HFFc6 (cell line): Measurements from ENCODE around the gene PIK3C3. TPM values are rescaled to one million over a fixed set of nuclear protein-coding genes. Genes with fewer than 3 reads are reported as not detected.

Experiments
- DNase-seq: peaks from one replicate; pipeline ENCODE4 v3.0.0-alpha.2; 2018
- H3K27ac Mint-ChIP-seq: 2 replicates; pipeline ENCODE4 v1.8.0; 2020; ENCODE audit warnings: mild to moderate bottlenecking, mixed read lengths
- H3K27me3 Mint-ChIP-seq: 2 replicates; pipeline ENCODE4 v1.8.0; 2021; ENCODE audit warnings: mild to moderate bottlenecking, moderate library complexity, mixed read lengths; ENCODE audit not compliant: insufficient read depth
- H3K36me3 Mint-ChIP-seq: 2 replicates; pipeline ENCODE4 v1.8.0; 2021; ENCODE audit warnings: low read depth, mixed read lengths
- H3K4me1 Mint-ChIP-seq: 2 replicates; pipeline ENCODE4 v1.8.0; 2020; ENCODE audit warnings: low read depth, mixed read lengths
- H3K4me3 Mint-ChIP-seq: 2 replicates; pipeline ENCODE4 v1.8.0; 2020; ENCODE audit warnings: mild to moderate bottlenecking, moderate library complexity, mixed read lengths
- H3K9me3 Mint-ChIP-seq: 2 replicates; pipeline ENCODE4 v1.8.0; 2020; ENCODE audit warnings: mild to moderate bottlenecking, mixed read lengths
- CTCF ChIP-seq: fragments of 200-600 bp; sonication (generic); IDR thresholded peaks from 2 replicates; pipeline ENCODE4 v1.5.0; 2021; ENCODE audit warnings: antibody characterized with exemption, mild to moderate bottlenecking
- long read RNA-seq: library from polyadenylated mRNA; unstranded; transcript quantifications from one replicate; pipeline ENCODE4 v2.0.0, GENCODE V29; 2019
- total RNA-seq, 6 experiments: library from RNA; stranded (reverse); fragmentation: NEBNext Ultra II Directional; extraction: Animal tissue kit (Norgen Biotek cat#: 25700); gene quantifications; 2 replicates in 1 of 6; 3 replicates in 5 of 6; pipeline ENCODE4 v1.2.3, GENCODE V29; 2021

The PIK3C3 gene
- total RNA-seq: 10 to 100 TPM; 38.3 to 61.7 (median 47.6) TPM
- long read RNA-seq, full-length matches to known transcripts: 25 of 42 reads
- long read RNA-seq, partial matches to known transcripts: 8 of 42 reads
- long read RNA-seq, other reads (novel, unspliced or antisense): 9 of 42 reads

GRCh38 chr18:41954827-41955613 is at the start of gene PIK3C3:
TSS of gene PIK3C3 (plus strand) at chr18:41955234. CDS start at chr18:41955292, 58 bp downstream.
- Mint-ChIP-seq H3K9me3 (no peaks in the 10 kb centered on the region), H3K4me1 (peaks cover 34% of the 10 kb centered on the region), H3K27ac (peak within 1 kb of the TSS; percentile 98), H3K4me3 (peak within 1 kb of the TSS; percentile 95), H3K36me3 (peaks cover 14% of the 10 kb centered on the region), H3K27me3 (no peaks in the 10 kb centered on the region; the same call in 1 of the 2 replicates)
- TF ChIP-seq CTCF: no peak
- peak; percentile 96 for DNase-seq

- H3K9me3 Mint-ChIP-seq: no peaks in the 10 kb centered on the region
- peaks cover 23% of the 10 kb centered on the region for H3K4me1 Mint-ChIP-seq
- peak overlapping the region; percentile 87 for H3K4me3 Mint-ChIP-seq
- no peak for TF ChIP-seq CTCF
- H3K27ac Mint-ChIP-seq: no peak overlapping the region
- no peaks in the 10 kb centered on the region for H3K36me3 Mint-ChIP-seq
- no peaks in the 10 kb centered on the region for H3K27me3 Mint-ChIP-seq
- DNase-seq: peak; percentile 29
Observed at GRCh38 chr18:41905786-41906527, 49.1 kb upstream of the PIK3C3 start.

GRCh38 chr18:41906528-41907146 is 48.4 kb upstream of the PIK3C3 start:
- no peaks in the 10 kb centered on the region for H3K9me3 Mint-ChIP-seq
- H3K27ac Mint-ChIP-seq: peak overlapping the region; percentile 30; the same call in 1 of the 2 replicates
- H3K36me3 Mint-ChIP-seq: no peaks in the 10 kb centered on the region
- H3K4me1 Mint-ChIP-seq: peaks cover 24% of the 10 kb centered on the region
- peak; percentile 62 for DNase-seq
- peak overlapping the region; percentile 87 for H3K4me3 Mint-ChIP-seq
- peak; percentile 93 for TF ChIP-seq CTCF
- H3K27me3 Mint-ChIP-seq: no peaks in the 10 kb centered on the region

GRCh38 chr18:41917181-41917580 is 37.9 kb upstream of the PIK3C3 start:
- no peak overlapping the region for H3K27ac Mint-ChIP-seq
- no peak overlapping the region for H3K4me3 Mint-ChIP-seq

More at GRCh38 chr18:41917181-41917580, 37.9 kb upstream of the PIK3C3 start:
- Mint-ChIP-seq H3K4me1 (peaks cover 14% of the 10 kb centered on the region), H3K36me3 (no peaks in the 10 kb centered on the region), H3K9me3 (no peaks in the 10 kb centered on the region), H3K27me3 (no peaks in the 10 kb centered on the region; the same call in 1 of the 2 replicates)
- no peak for TF ChIP-seq CTCF
- no peak for DNase-seq
